SH-SY5Y (cell line): Measurements from ENCODE around the gene SLC2A13.

Experiments
- GATA2 ChIP-seq: IDR thresholded peaks from 2 replicates; pipeline ENCODE4 v1.6.1; 2011; ENCODE audit warnings: mild to moderate bottlenecking, low read depth, low read length
- GATA3 ChIP-seq: IDR thresholded peaks from 2 replicates; pipeline ENCODE4 v1.6.1; 2011; ENCODE audit warnings: low read depth, mild to moderate bottlenecking, low read length, moderate library complexity

SLC2A13 gene

GRCh38 chr12:39867631-39868327, 238.1 kb downstream of the SLC2A13 start:
- TF ChIP-seq GATA3 (no peak), GATA2 (no peak)

GRCh38 chr12:39866135-39866534, 239.7 kb downstream of the SLC2A13 start:
- TF ChIP-seq GATA2 (no peak), GATA3 (no peak)

- no peak for TF ChIP-seq GATA3
- TF ChIP-seq GATA2, result no peak
Observed at GRCh38 chr12:39860695-39861094, 245.2 kb downstream of the SLC2A13 start.

- TF ChIP-seq GATA3 (no peak), GATA2 (no peak)
Observed at GRCh38 chr12:39853003-39853402, 252.9 kb downstream of the SLC2A13 start.

GRCh38 chr12:39852346-39852745, 253.5 kb downstream of the SLC2A13 start:
- TF ChIP-seq GATA2 (no peak), GATA3 (no peak)

GRCh38 chr12:39846971-39847650, 258.8 kb downstream of the SLC2A13 start:
- TF ChIP-seq GATA3 (no peak), GATA2 (no peak)

GRCh38 chr12:39846304-39846703, 259.6 kb downstream of the SLC2A13 start:
- TF ChIP-seq GATA2 (no peak), GATA3 (no peak)

- TF ChIP-seq GATA3, result no peak
- no peak for TF ChIP-seq GATA2
Observed at GRCh38 chr12:39840422-39840821, 265.5 kb downstream of the SLC2A13 start.

GRCh38 chr12:39839072-39839471, 266.8 kb downstream of the SLC2A13 start:
- TF ChIP-seq GATA3, result no peak
- TF ChIP-seq GATA2, result no peak

- TF ChIP-seq GATA2 (no peak), GATA3 (no peak)
Observed at GRCh38 chr12:39835517-39836489, 270.1 kb downstream of the SLC2A13 start.

- TF ChIP-seq GATA2 (no peak), GATA3 (no peak)
Observed at GRCh38 chr12:39831587-39832315, 274.1 kb downstream of the SLC2A13 start.

GRCh38 chr12:39830852-39831520, 274.9 kb downstream of the SLC2A13 start:
- TF ChIP-seq GATA2 (no peak), GATA3 (no peak)

GRCh38 chr12:39830171-39830570, 275.7 kb downstream of the SLC2A13 start:
- TF ChIP-seq GATA3, result no peak
- no peak for TF ChIP-seq GATA2
